Measurements from ENCODE around the gene TBCD.

The TBCD gene

GRCh38 chr17:82866590-82867191 is 114.8 kb downstream of the TBCD start:
- TF ChIP-seq EZH2phosphoT487 (IDR thresholded peaks at IDR 0.05; ENCODE audit: low read depth) (no peak), CTCF (IDR thresholded peaks at IDR 0.05; ENCODE audit: low read depth, low read length) (no peak)
- Histone ChIP-seq H3K4me3 (ENCODE audit: low read length) (no peak overlapping the region), H3K79me2 (ENCODE audit: low read length) (peaks cover 6% of the 10 kb centered on the region; the same call in 1 of the 2 replicates), H3K9me3 (ENCODE audit: insufficient read depth, low read length) (no peaks in the 10 kb centered on the region), H3K27me3 (ENCODE audit: low read depth, low read length) (peaks cover 23% of the 10 kb centered on the region), H3K9ac (ENCODE audit: low read length) (no peak overlapping the region), H4K20me1 (ENCODE audit: insufficient read depth, low read length) (peaks cover 90% of the 10 kb centered on the region), H3K4me2 (ENCODE audit: low read length) (no peak overlapping the region; the same call in 1 of the 2 replicates), H3K36me3 (replicated peaks; ENCODE audit: low read depth, low read length) (peaks cover 20% of the 10 kb centered on the region), H2AFZ (ENCODE audit: low read depth, low read length) (no peak overlapping the region), H3K4me1 (ENCODE audit: low read length) (peaks cover 77% of the 10 kb centered on the region), H3K27ac (ENCODE audit: low read length) (no peak overlapping the region)

GRCh38 chr17:82867763-82868325 is 116.0 kb downstream of the TBCD start:
- Histone ChIP-seq H3K79me2 (ENCODE audit: low read length) (peaks cover 10% of the 10 kb centered on the region; the same call in 1 of the 2 replicates), H3K4me3 (ENCODE audit: low read length) (no peak overlapping the region), H3K27ac (ENCODE audit: low read length) (no peak overlapping the region), H4K20me1 (ENCODE audit: insufficient read depth, low read length) (peaks cover 89% of the 10 kb centered on the region), H3K4me1 (ENCODE audit: low read length) (peaks cover 88% of the 10 kb centered on the region), H3K27me3 (ENCODE audit: low read depth, low read length) (peaks cover 23% of the 10 kb centered on the region), H3K4me2 (ENCODE audit: low read length) (peak overlapping the region; percentile 33), H3K9me3 (ENCODE audit: insufficient read depth, low read length) (no peaks in the 10 kb centered on the region), H3K36me3 (replicated peaks; ENCODE audit: low read depth, low read length) (peaks cover 26% of the 10 kb centered on the region), H3K9ac (ENCODE audit: low read length) (no peak overlapping the region), H2AFZ (ENCODE audit: low read depth, low read length) (no peak overlapping the region)
- TF ChIP-seq CTCF (IDR thresholded peaks at IDR 0.05; ENCODE audit: low read depth, low read length), result peak; percentile 48
- no peak for TF ChIP-seq EZH2phosphoT487 (IDR thresholded peaks at IDR 0.05; ENCODE audit: low read depth)

- peaks cover 88% of the 10 kb centered on the region for H4K20me1 ChIP-seq (ENCODE audit: insufficient read depth, low read length)
- H2AFZ ChIP-seq (ENCODE audit: low read depth, low read length), result no peak overlapping the region
- TF ChIP-seq EZH2phosphoT487 (IDR thresholded peaks at IDR 0.05; ENCODE audit: low read depth), result no peak
- H3K27ac ChIP-seq (ENCODE audit: low read length), result no peak overlapping the region
- H3K9ac ChIP-seq (ENCODE audit: low read length), result no peak overlapping the region
- no peaks in the 10 kb centered on the region for H3K9me3 ChIP-seq (ENCODE audit: insufficient read depth, low read length)
- peaks cover 85% of the 10 kb centered on the region for H3K4me1 ChIP-seq (ENCODE audit: low read length)
- H3K27me3 ChIP-seq (ENCODE audit: low read depth, low read length), result peaks cover 23% of the 10 kb centered on the region
- H3K79me2 ChIP-seq (ENCODE audit: low read length), result peaks cover 10% of the 10 kb centered on the region; the same call in 1 of the 2 replicates
- H3K4me3 ChIP-seq (ENCODE audit: low read length), result no peak overlapping the region
- no peak overlapping the region for H3K4me2 ChIP-seq (ENCODE audit: low read length)
- H3K36me3 ChIP-seq (replicated peaks; ENCODE audit: low read depth, low read length), result peaks cover 33% of the 10 kb centered on the region
Measured at GRCh38 chr17:82868715-82869131, 116.9 kb downstream of the TBCD start.

- H3K27ac ChIP-seq (ENCODE audit: low read length), result no peak overlapping the region
- TF ChIP-seq EZH2phosphoT487 (IDR thresholded peaks at IDR 0.05; ENCODE audit: low read depth), result no peak
- no peak for TF ChIP-seq CTCF (IDR thresholded peaks at IDR 0.05; ENCODE audit: low read depth, low read length)
- peaks cover 33% of the 10 kb centered on the region for H3K36me3 ChIP-seq (replicated peaks; ENCODE audit: low read depth, low read length)
- no peaks in the 10 kb centered on the region for H3K9me3 ChIP-seq (ENCODE audit: insufficient read depth, low read length)
- H3K4me1 ChIP-seq (ENCODE audit: low read length), result peaks cover 77% of the 10 kb centered on the region
- no peak overlapping the region for H3K4me3 ChIP-seq (ENCODE audit: low read length)
- peaks cover 23% of the 10 kb centered on the region for H3K27me3 ChIP-seq (ENCODE audit: low read depth, low read length)
- H3K79me2 ChIP-seq (ENCODE audit: low read length), result peaks cover 10% of the 10 kb centered on the region; the same call in 1 of the 2 replicates
- no peak overlapping the region for H2AFZ ChIP-seq (ENCODE audit: low read depth, low read length)
- H3K9ac ChIP-seq (ENCODE audit: low read length), result no peak overlapping the region
- no peak overlapping the region for H3K4me2 ChIP-seq (ENCODE audit: low read length)
- H4K20me1 ChIP-seq (ENCODE audit: insufficient read depth, low read length), result peaks cover 88% of the 10 kb centered on the region
Measured at GRCh38 chr17:82869536-82869935, 117.7 kb downstream of the TBCD start.

Measured in OCI-LY3 (cell line).